Prostate gland (tissue), 2 donors: ENCODE results near the gene FAM89A. TPM values are rescaled to one million over a fixed set of nuclear protein-coding genes. Genes with fewer than 3 reads are reported as not detected.
"Not testable (repeated sequence)": the region's sequence is repeated elsewhere in the genome, so short reads cannot be mapped to it uniquely, and the experiment has no call there.

ENCODE experiments used
- DNase-seq: peaks from one replicate; pipeline ENCODE4 v3.0.0-alpha.2; 2019; ENCODE audit warnings: low spot score
- H3K27ac ChIP-seq, 2 donors: fragments of 200-600 bp; sonication (generic); 2 replicates each; pipeline ENCODE4 v1.5.1; 2017 to 2019
- H3K27me3 ChIP-seq: fragments of 200-600 bp; sonication (generic); replicated peaks from 2 replicates; pipeline ENCODE4 v1.5.1; 2019; ENCODE audit not compliant: insufficient read depth
- H3K36me3 ChIP-seq, 2 donors: fragments of 200-600 bp; sonication (generic); 1 replicate in 1 of 2; 2 replicates in 1 of 2; pipeline versions ENCODE4 v1.5.1 to v1.8.1; 2017 to 2019
- H3K4me1 ChIP-seq: fragments of 200-600 bp; sonication (generic); replicated peaks from 2 replicates; pipeline ENCODE4 v1.5.1; 2019
- H3K4me3 ChIP-seq, 2 donors: fragments of 200-600 bp; sonication (generic); 2 replicates each; pipeline ENCODE4 v1.5.1; 2017 to 2019
- H3K9me3 ChIP-seq: fragments of 200-600 bp; sonication (generic); 2 replicates; pipeline ENCODE4 v1.5.1; 2017
- CTCF ChIP-seq, 4 experiments: fragments of 200-600 bp in 2 of 4; fragments of 450-650 bp in 2 of 4; sonication (generic) in 2 of 4; IDR thresholded peaks; 1 replicate in 3 of 4; 2 replicates in 1 of 4; pipeline ENCODE4 v1.5.1; 2016 to 2019; ENCODE audit warnings: antibody characterized with exemption in 4 of 4, mild to moderate bottlenecking in 2 of 4, moderate library complexity in 2 of 4
- POLR2A ChIP-seq: fragments of 450-650 bp; IDR thresholded peaks from one replicate; pipeline ENCODE4 v1.6.1; 2016; ENCODE audit warnings: antibody characterized with exemption, mild to moderate bottlenecking
- POLR2AphosphoS5 ChIP-seq: sonication (generic); formaldehyde crosslinking; IDR thresholded peaks from one replicate; pipeline ENCODE4 v1.6.1; 2017; ENCODE audit warnings: antibody characterized with exemption
- WGBS: methylation state at CpG from one replicate; pipeline ENCODE4 v1.1.5; 2018; 5-methylcytosine and 5-hydroxymethylcytosine counted together
- intact Hi-C: fragments of 100-400 bp; cut with DNase I; formaldehyde crosslinking; loops from one replicate; pipeline ENCODE4 v1.14.2; 2022
- total RNA-seq, 2 donors: library from RNA; depleted of rRNA; stranded (reverse); fragments of >200 nt; gene quantifications; one replicate each; pipeline ENCODE4 v1.1.0, GENCODE V29; 2016

The FAM89A gene
- total RNA-seq, 2 donors from 2014 or later = 13.7 to 13.9 TPM

GRCh38 chr1:230987448-230987847 is 52.6 kb downstream of the FAM89A start:
- no peak overlapping the region for H3K27ac ChIP-seq
- DNase-seq = no peak
- TF ChIP-seq POLR2A (no peak), POLR2AphosphoS5 (no peak), CTCF (IDR thresholded peaks at IDR 0.05) (no peak)
- intact Hi-C loops = no loop called here
- H3K36me3 ChIP-seq = peaks cover 0 to 5% of the 10 kb centered on the region in 2 donors
- no peaks in the 10 kb centered on the region for H3K4me1 ChIP-seq
- no peak overlapping the region for H3K4me3 ChIP-seq
- H3K9me3 ChIP-seq = no peaks in the 10 kb centered on the region
- WGBS = 87% methylated on average over 3 of the region's 3 CpGs
- no peaks in the 10 kb centered on the region for H3K27me3 ChIP-seq

- Histone ChIP-seq H3K4me1 (no peaks in the 10 kb centered on the region), H3K36me3 (peaks cover 0 to 2% of the 10 kb centered on the region in 2 donors), H3K27ac (no peak overlapping the region), H3K27me3 (no peaks in the 10 kb centered on the region), H3K9me3 (no peaks in the 10 kb centered on the region), H3K4me3 (no peak overlapping the region)
- DNase-seq = no peak
- no peak for TF ChIP-seq POLR2A
- intact Hi-C loops = no loop called here
- 78% methylated on average over 7 of the region's 7 CpGs for WGBS
Observed at GRCh38 chr1:230986976-230987375, 53.1 kb downstream of the FAM89A start.

- TF ChIP-seq CTCF (IDR thresholded peaks at IDR 0.05) (no peak), POLR2AphosphoS5 (no peak), POLR2A (no peak)
- no peaks in the 10 kb centered on the region for H3K27me3 ChIP-seq
- no peak overlapping the region for H3K27ac ChIP-seq
- no peak overlapping the region for H3K4me3 ChIP-seq
- no peak for DNase-seq
- H3K9me3 ChIP-seq = no peaks in the 10 kb centered on the region
- intact Hi-C loops = no loop called here
- H3K4me1 ChIP-seq = no peaks in the 10 kb centered on the region
- 91% methylated on average over 6 of the region's 6 CpGs for WGBS
- no peaks in the 10 kb centered on the region for H3K36me3 ChIP-seq
Observed at GRCh38 chr1:230985711-230986110, 54.3 kb downstream of the FAM89A start.

GRCh38 chr1:230984622-230985515 is 55.2 kb downstream of the FAM89A start:
- H3K27me3 ChIP-seq, DNase-seq, H3K4me1 ChIP-seq, H3K27ac ChIP-seq, H3K36me3 ChIP-seq, intact Hi-C loops, H3K9me3 ChIP-seq, H3K4me3 ChIP-seq: not testable (repeated sequence)
- WGBS = 65% methylated on average over 10 of the region's 10 CpGs

GRCh38 chr1:230983811-230984210 is 56.2 kb downstream of the FAM89A start:
- no peaks in the 10 kb centered on the region for H3K27me3 ChIP-seq
- H3K9me3 ChIP-seq = no peaks in the 10 kb centered on the region
- H3K36me3 ChIP-seq = no peaks in the 10 kb centered on the region
- intact Hi-C loops = no loop called here
- no peaks in the 10 kb centered on the region for H3K4me1 ChIP-seq
- 88% methylated on average over 5 of the region's 5 CpGs for WGBS
- TF ChIP-seq POLR2AphosphoS5 = no peak
- no peak for TF ChIP-seq POLR2A
- TF ChIP-seq CTCF (IDR thresholded peaks at IDR 0.05) = no peak
- DNase-seq = no peak
- no peak overlapping the region for H3K4me3 ChIP-seq
- H3K27ac ChIP-seq = no peak overlapping the region

GRCh38 chr1:230982696-230983095 is 57.4 kb downstream of the FAM89A start:
- no peaks in the 10 kb centered on the region for H3K9me3 ChIP-seq
- TF ChIP-seq POLR2AphosphoS5 (no peak), POLR2A (no peak), CTCF (IDR thresholded peaks at IDR 0.05) (no peak)
- H3K4me3 ChIP-seq = no peak overlapping the region
- no peaks in the 10 kb centered on the region for H3K27me3 ChIP-seq
- no peak overlapping the region for H3K27ac ChIP-seq
- H3K36me3 ChIP-seq = no peaks in the 10 kb centered on the region
- intact Hi-C loops = no loop called here
- DNase-seq = no peak
- H3K4me1 ChIP-seq = no peaks in the 10 kb centered on the region
- 84% methylated on average over 4 of the region's 4 CpGs for WGBS
